Measurements from ENCODE around the gene NTRK1. TPM values are rescaled to one million over a fixed set of nuclear protein-coding genes. Genes with fewer than 3 reads are reported as not detected.

Gene NTRK1
- total RNA-seq, 2 experiments from 2014 or later, result 9.9 TPM

DNA sequence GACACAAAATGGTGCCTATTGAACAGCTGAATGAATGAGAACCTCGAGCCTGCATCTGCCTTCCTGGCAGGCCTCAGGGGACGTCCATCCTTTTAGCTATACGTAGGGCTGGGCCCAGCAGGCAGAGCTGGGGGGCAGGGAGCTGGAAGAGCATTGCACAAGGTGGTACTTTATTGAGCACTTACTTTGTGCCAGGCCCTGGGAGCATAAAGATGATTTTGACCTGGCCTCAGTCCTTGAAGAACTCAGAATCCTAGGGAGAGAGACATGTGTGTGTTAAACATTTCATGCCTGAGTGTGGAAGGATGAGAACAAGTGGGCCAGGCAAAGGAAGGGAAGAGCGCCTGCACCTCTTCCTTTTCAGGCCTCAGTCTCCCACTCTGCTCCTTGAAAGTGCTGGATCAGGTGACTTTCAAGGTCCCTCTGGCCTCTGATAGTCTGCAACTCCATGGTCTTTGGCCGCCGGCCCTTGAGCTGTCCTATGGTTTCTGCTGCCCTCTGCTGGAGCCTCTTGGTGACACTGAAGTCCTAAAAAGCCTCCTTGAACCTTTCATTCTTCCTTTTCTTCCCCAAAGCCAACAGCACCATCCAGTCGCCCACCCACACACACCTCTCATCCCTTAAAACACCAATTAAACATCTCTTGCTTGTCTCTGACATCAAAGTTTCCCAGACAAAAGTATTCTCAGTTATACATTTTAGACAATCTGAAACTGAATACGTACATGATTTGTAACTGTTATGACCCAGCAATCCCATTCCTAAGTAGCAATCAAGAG, 29.3 kb downstream of the NTRK1 start:
- no peaks in the 10 kb centered on the region for H3K9me3 Mint-ChIP-seq (ENCODE audit: insufficient read depth)
- peaks cover 23% of the 10 kb centered on the region for H3K4me1 Mint-ChIP-seq (ENCODE audit: low read depth)
- H3K36me3 Mint-ChIP-seq (ENCODE audit: low read depth), result no peaks in the 10 kb centered on the region
- CTCF ChIA-PET, result interaction anchor here (0.7 to 8.9 kb wide), 43 partner anchors 10 to 266 kb away, joined by 3 to 138 read pairs (median 6); partner anchors contain the start of genes INSRR, ISG20L2, METTL25B and MRPL24
- H3K27ac Mint-ChIP-seq, result no peak overlapping the region
- peaks cover 57% of the 10 kb centered on the region for H3K27me3 Mint-ChIP-seq (ENCODE audit: low read depth)
- no peak overlapping the region for H3K4me3 Mint-ChIP-seq
- ATAC-seq, result no peak
- POLR2A ChIA-PET, result interaction anchor here (0.7 to 1.4 kb wide), 2 partner anchors 52 to 89 kb away, joined by 3 read pairs; no protein-coding TSS in a partner anchor
- peak; percentile 74 for DNase-seq

- DNase-seq (peak; percentile 92), ATAC-seq (peak; percentile 97)
- H3K27ac Mint-ChIP-seq, result no peak overlapping the region
- ChIA-PET CTCF (interaction anchor here (0.6 to 8.9 kb wide), 25 partner anchors 9 to 629 kb away, joined by 3 to 138 read pairs (median 6); partner anchors contain the start of genes CRABP2, INSRR, ISG20L2 and LRRC71), POLR2A (interaction anchor here (0.8 to 1.0 kb wide), 2 partner anchors 35 to 164 kb away, joined by 3 to 4 read pairs; partner anchors contain the start of genes ISG20L2 and METTL25B)
- H3K4me3 Mint-ChIP-seq, result peak overlapping the region; percentile 67
- H3K36me3 Mint-ChIP-seq (ENCODE audit: low read depth), result no peaks in the 10 kb centered on the region
- H3K9me3 Mint-ChIP-seq (ENCODE audit: insufficient read depth), result no peaks in the 10 kb centered on the region
- H3K27me3 Mint-ChIP-seq (ENCODE audit: low read depth), result peaks cover 50% of the 10 kb centered on the region
- peaks cover 29% of the 10 kb centered on the region for H3K4me1 Mint-ChIP-seq (ENCODE audit: low read depth)
Observed at GRCh38 chr1:156892190-156893047, 31.8 kb downstream of the NTRK1 start.

DNA sequence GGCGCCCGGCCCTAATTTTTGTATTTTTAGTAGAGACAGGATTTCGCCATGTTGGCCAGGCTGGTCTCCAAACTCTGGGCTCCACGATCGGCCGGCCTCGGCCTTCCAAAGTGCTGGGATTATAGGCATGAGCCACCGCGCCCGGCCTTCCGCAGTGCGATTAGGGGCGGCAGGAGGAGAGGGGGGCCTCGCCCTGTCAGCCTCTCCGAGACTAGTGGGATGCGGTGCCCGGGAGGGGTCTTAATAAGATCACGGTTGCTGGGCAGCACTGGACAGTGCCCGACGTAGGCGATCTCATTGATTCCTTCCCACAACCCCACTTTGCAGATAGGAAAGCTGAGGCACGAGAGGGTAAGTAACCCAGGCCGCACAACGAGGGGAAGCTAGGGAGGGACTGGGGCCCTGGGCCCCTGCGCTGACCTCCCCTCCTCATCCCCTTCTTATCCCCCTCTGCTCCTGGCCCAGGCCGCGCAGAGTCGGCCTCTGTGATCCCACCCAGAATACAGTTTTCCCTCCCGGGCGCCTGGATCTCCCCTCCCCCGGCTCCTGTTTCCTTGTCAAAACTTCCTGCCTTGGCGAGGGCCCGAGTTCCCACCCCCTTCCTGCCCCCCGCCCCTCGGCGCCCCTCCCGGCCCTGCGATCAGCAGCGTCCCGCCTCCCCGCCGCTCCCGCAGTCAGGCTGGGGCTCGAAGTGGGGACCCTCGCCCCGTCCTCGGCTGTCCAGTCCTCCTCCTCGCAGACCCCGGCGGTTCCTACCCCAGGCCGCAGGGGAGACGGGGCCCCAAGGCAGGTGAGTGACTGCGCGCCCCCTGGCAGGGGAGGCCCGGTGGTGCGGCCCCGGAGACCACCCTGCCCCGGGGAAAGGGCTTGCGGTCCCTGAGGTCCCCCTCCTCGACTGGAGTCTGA, 32.6 kb downstream of the NTRK1 start, which contains the start of gene PEAR1:
PEAR1 (plus strand) TSS at position 671 of the 906 bp plus-strand sequence. CDS start 10,209 bp downstream, outside the sequence.
- CTCF ChIA-PET, result interaction anchor here (0.6 to 8.9 kb wide), 12 partner anchors 22 to 629 kb away, joined by 3 to 138 read pairs (median 34); partner anchors contain the start of genes CRABP2, INSRR, ISG20L2 and LRRC71
- Mint-ChIP-seq H3K4me3 (peak within 1 kb of the TSS; percentile 67), H3K27me3 (ENCODE audit: low read depth) (peaks cover 50% of the 10 kb centered on the region), H3K4me1 (ENCODE audit: low read depth) (peaks cover 38% of the 10 kb centered on the region), H3K9me3 (ENCODE audit: insufficient read depth) (no peaks in the 10 kb centered on the region), H3K27ac (no peak within 1 kb of the TSS), H3K36me3 (ENCODE audit: low read depth) (no peaks in the 10 kb centered on the region)
- no peak for ATAC-seq
- no peak for DNase-seq
- POLR2A ChIA-PET, result interaction anchor here (0.8 kb wide), 1 partner anchor 165 kb away, joined by 3 read pairs; the partner anchor contains the start of genes ISG20L2 and METTL25B

GRCh38 chr1:156894001-156894400, 33.3 kb downstream of the NTRK1 start:
- Mint-ChIP-seq H3K36me3 (ENCODE audit: low read depth) (no peaks in the 10 kb centered on the region), H3K27ac (no peak overlapping the region), H3K4me1 (ENCODE audit: low read depth) (peaks cover 43% of the 10 kb centered on the region), H3K27me3 (ENCODE audit: low read depth) (peaks cover 52% of the 10 kb centered on the region), H3K9me3 (ENCODE audit: insufficient read depth) (no peaks in the 10 kb centered on the region), H3K4me3 (no peak overlapping the region)
- ChIA-PET POLR2A (no interaction called here), CTCF (interaction anchor here (1.1 to 6.8 kb wide), 2 partner anchors 32 to 55 kb away, joined by 4 to 93 read pairs; no protein-coding TSS in a partner anchor)
- ATAC-seq, result no peak
- DNase-seq, result no peak

GRCh38 chr1:156894711-156895454, 34.2 kb downstream of the NTRK1 start:
- no peak for DNase-seq
- no peak for ATAC-seq
- Mint-ChIP-seq H3K27ac (no peak overlapping the region), H3K36me3 (ENCODE audit: low read depth) (no peaks in the 10 kb centered on the region), H3K4me3 (no peak overlapping the region), H3K9me3 (ENCODE audit: insufficient read depth) (no peaks in the 10 kb centered on the region), H3K27me3 (ENCODE audit: low read depth) (peaks cover 51% of the 10 kb centered on the region), H3K4me1 (ENCODE audit: low read depth) (peaks cover 43% of the 10 kb centered on the region)
- POLR2A ChIA-PET, result no interaction called here
- CTCF ChIA-PET, result interaction anchor here (0.8 to 6.8 kb wide), 3 partner anchors 31 to 57 kb away, joined by 4 to 93 read pairs (median 4); no protein-coding TSS in a partner anchor

GRCh38 chr1:156895455-156895812, 34.8 kb downstream of the NTRK1 start:
- DNase-seq, result no peak
- ChIA-PET POLR2A (no interaction called here), CTCF (interaction anchor here (0.8 to 6.8 kb wide), 2 partner anchors 31 to 58 kb away, joined by 4 to 93 read pairs; no protein-coding TSS in a partner anchor)
- Mint-ChIP-seq H3K27ac (no peak overlapping the region), H3K36me3 (ENCODE audit: low read depth) (no peaks in the 10 kb centered on the region), H3K9me3 (ENCODE audit: insufficient read depth) (no peaks in the 10 kb centered on the region), H3K4me3 (no peak overlapping the region), H3K4me1 (ENCODE audit: low read depth) (peaks cover 39% of the 10 kb centered on the region), H3K27me3 (ENCODE audit: low read depth) (peaks cover 49% of the 10 kb centered on the region)
- ATAC-seq, result no peak

DNA sequence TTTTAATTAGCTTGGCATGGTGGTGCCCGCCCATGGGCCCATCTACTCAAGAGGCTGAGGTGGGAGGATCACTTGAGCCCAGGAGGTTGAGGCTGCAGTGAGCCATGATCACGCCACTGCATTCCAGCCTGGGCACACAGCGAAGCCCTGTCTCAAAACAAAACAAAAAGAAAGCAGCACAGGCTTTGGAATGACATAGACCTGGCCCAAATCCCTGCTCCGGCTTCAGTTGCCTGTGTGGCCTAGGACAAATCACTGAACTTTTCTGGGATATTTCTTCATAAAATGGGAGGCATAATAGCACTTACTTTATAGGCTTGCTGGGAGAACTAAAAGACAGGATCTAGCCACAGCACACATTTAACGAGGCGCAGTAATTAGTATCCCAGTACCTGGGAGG, 35.3 kb downstream of the NTRK1 start:
- no peaks in the 10 kb centered on the region for H3K9me3 Mint-ChIP-seq (ENCODE audit: insufficient read depth)
- DNase-seq (no peak), ATAC-seq (no peak)
- peaks cover 38% of the 10 kb centered on the region for H3K4me1 Mint-ChIP-seq (ENCODE audit: low read depth)
- no peak overlapping the region for H3K27ac Mint-ChIP-seq
- ChIA-PET CTCF (interaction anchor here (6.8 kb wide), 1 partner anchor 30 kb away, joined by 93 read pairs; no protein-coding TSS in a partner anchor), POLR2A (no interaction called here)
- H3K4me3 Mint-ChIP-seq, result no peak overlapping the region
- H3K36me3 Mint-ChIP-seq (ENCODE audit: low read depth), result no peaks in the 10 kb centered on the region
- peaks cover 45% of the 10 kb centered on the region for H3K27me3 Mint-ChIP-seq (ENCODE audit: low read depth)

DNA sequence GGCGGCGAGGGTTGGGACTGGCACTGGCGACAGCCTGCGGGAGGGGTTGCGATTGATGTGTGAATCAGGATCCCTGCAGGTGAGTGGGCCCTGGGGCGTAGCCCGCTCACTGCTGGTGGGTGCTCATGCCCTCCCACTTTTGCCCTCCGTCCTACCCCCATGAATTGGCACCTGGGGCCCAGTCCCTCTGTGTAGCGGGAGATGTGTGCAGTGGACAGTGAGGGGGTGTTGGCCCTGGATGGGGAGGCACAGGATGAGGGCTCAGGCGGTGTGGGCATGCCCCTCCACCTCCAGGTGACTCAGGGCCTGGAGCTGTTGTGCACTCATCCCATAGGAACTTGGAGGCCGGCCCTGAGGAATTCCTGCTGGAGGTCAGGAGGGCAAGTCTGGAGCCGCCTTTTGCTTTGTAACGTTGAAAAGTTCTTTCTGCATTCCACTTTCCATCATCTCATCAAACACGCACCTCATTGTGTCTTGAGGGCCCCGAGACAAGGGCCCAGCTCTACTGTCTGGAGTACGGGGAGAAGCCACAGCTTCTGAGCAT, 35.9 kb downstream of the NTRK1 start:
- CTCF ChIA-PET, result interaction anchor here (0.9 kb wide), 1 partner anchor 73 kb away, joined by 3 read pairs; no protein-coding TSS in a partner anchor
- H3K27ac Mint-ChIP-seq, result peak overlapping the region; percentile 39

GRCh38 chr1:156897078-156897825, 36.6 kb downstream of the NTRK1 start:
- DNase-seq, result no peak
- H3K4me3 Mint-ChIP-seq, result no peak overlapping the region
- POLR2A ChIA-PET, result no interaction called here
- no peaks in the 10 kb centered on the region for H3K36me3 Mint-ChIP-seq (ENCODE audit: low read depth)
- no peak for ATAC-seq
- CTCF ChIA-PET, result interaction anchor here (0.9 to 4.0 kb wide), 3 partner anchors 30 to 73 kb away, joined by 3 to 24 read pairs (median 4); no protein-coding TSS in a partner anchor
- peak overlapping the region; percentile 39 for H3K27ac Mint-ChIP-seq
- no peaks in the 10 kb centered on the region for H3K9me3 Mint-ChIP-seq (ENCODE audit: insufficient read depth)
- peaks cover 32% of the 10 kb centered on the region for H3K27me3 Mint-ChIP-seq (ENCODE audit: low read depth)
- peaks cover 31% of the 10 kb centered on the region for H3K4me1 Mint-ChIP-seq (ENCODE audit: low read depth)

More for the DNA sequence above, 35.9 kb downstream of the NTRK1 start:
- DNase-seq (no peak), ATAC-seq (no peak)
- peaks cover 38% of the 10 kb centered on the region for H3K4me1 Mint-ChIP-seq (ENCODE audit: low read depth)
- peaks cover 39% of the 10 kb centered on the region for H3K27me3 Mint-ChIP-seq (ENCODE audit: low read depth)
- POLR2A ChIA-PET, result no interaction called here
- no peaks in the 10 kb centered on the region for H3K36me3 Mint-ChIP-seq (ENCODE audit: low read depth)
- no peak overlapping the region for H3K4me3 Mint-ChIP-seq
- no peaks in the 10 kb centered on the region for H3K9me3 Mint-ChIP-seq (ENCODE audit: insufficient read depth)

Measured in activated CD8-positive, alpha-beta T cell treated with anti-CD3 and anti-CD28 coated beads, Interleukin-2, amount 10 ng/mL, durations not matched to agents 7 days and 5 days (primary cell).